Endodermal cell (in vitro differentiated cells): ENCODE measurements around the gene RNGTT. TPM values are rescaled to one million over a fixed set of nuclear protein-coding genes. Genes with fewer than 3 reads are reported as not detected.
"Not testable (repeated sequence)": the region's sequence is repeated elsewhere in the genome, so short reads cannot be mapped to it uniquely, and the experiment has no call there.

Experiments
- DNase-seq: peaks from one replicate; pipeline ENCODE4 v3.0.0-alpha.2; 2017
- H3K27ac ChIP-seq: 2 replicates; pipeline ENCODE4 v1.5.1; 2013; ENCODE audit warnings: mild to moderate bottlenecking, low read depth, low read length, moderate library complexity
- H3K27me3 ChIP-seq: 2 replicates; pipeline ENCODE4 v1.6.1; 2013; ENCODE audit warnings: mild to moderate bottlenecking, low read length, moderate library complexity; ENCODE audit not compliant: insufficient read depth, control insufficient read depth, poor library complexity, severe bottlenecking
- H3K36me3 ChIP-seq: 2 replicates; pipeline ENCODE4 v1.7.0; 2013; ENCODE audit warnings: mild to moderate bottlenecking, low read length, moderate library complexity; ENCODE audit not compliant: control insufficient read depth, insufficient read depth
- H3K4me1 ChIP-seq: one replicate; pipeline ENCODE4 v1.7.0; 2013; ENCODE audit warnings: low read length; ENCODE audit not compliant: control insufficient read depth, insufficient read depth
- H3K4me3 ChIP-seq: 2 replicates; pipeline ENCODE4 v1.5.1; 2013; ENCODE audit warnings: mild to moderate bottlenecking, low read length, moderate library complexity
- H3K9ac ChIP-seq: 2 replicates; pipeline ENCODE4 v1.6.1; 2013; ENCODE audit warnings: mild to moderate bottlenecking, low read length, moderate library complexity; ENCODE audit not compliant: poor library complexity, severe bottlenecking; ENCODE audit errors: extremely low read depth
- H3K9me3 ChIP-seq: 2 replicates; pipeline ENCODE4 v1.6.1; 2013; ENCODE audit warnings: mild to moderate bottlenecking, low read length, moderate library complexity; ENCODE audit not compliant: control insufficient read depth
- H3K27ac Mint-ChIP-seq: 2 replicates; pipeline ENCODE4 v1.8.0; 2020; ENCODE audit warnings: mixed read lengths
- H3K27me3 Mint-ChIP-seq: 2 replicates; pipeline ENCODE4 v1.8.0; 2021; ENCODE audit warnings: mild to moderate bottlenecking, mixed read lengths; ENCODE audit not compliant: insufficient read depth
- H3K36me3 Mint-ChIP-seq: 2 replicates; pipeline ENCODE4 v1.8.0; 2020; ENCODE audit warnings: low read depth, mixed read lengths
- H3K4me1 Mint-ChIP-seq: 2 replicates; pipeline ENCODE4 v1.8.0; 2020; ENCODE audit warnings: mixed read lengths
- H3K4me3 Mint-ChIP-seq: 2 replicates; pipeline ENCODE4 v1.8.0; 2020; ENCODE audit warnings: mild to moderate bottlenecking, moderate library complexity, mixed read lengths
- H3K9me3 Mint-ChIP-seq: 2 replicates; pipeline ENCODE4 v1.8.0; 2020; ENCODE audit warnings: mild to moderate bottlenecking, mixed read lengths
- WGBS, 2 experiments: methylation state at CpG; one replicate each; pipeline versions ENCODE4 v1.1.5 to v1.1.7; 2013; ENCODE audit warnings: missing lambda C conversion rate in 2 of 2, mixed read lengths in 1 of 2; ENCODE audit not compliant: insufficient coverage in 1 of 2, insufficient read length in 1 of 2; 5-methylcytosine and 5-hydroxymethylcytosine counted together
- total RNA-seq, 2 donors: library from RNA; stranded (reverse); fragmentation: NEBNext Ultra II Directional in 1 of 2; extraction: Animal tissue kit (Norgen Biotek cat#: 25700) in 1 of 2; gene quantifications; 2 replicates in 1 of 2; 3 replicates in 1 of 2; pipeline ENCODE4 v1.2.1, GENCODE V29; 2021
- TF ChIP-seq, protein P1 (sequence below): fragments of 200-600 bp; sonication (generic); conservative IDR thresholded peaks from 2 replicates; pipeline ENCODE4 v1.5.0; 2021; ENCODE audit warnings: antibody characterized with exemption, mild to moderate bottlenecking

The RNGTT gene
- total RNA-seq, 2 donors from 2014 or later, result 21.5 to 28.7 TPM

DNA sequence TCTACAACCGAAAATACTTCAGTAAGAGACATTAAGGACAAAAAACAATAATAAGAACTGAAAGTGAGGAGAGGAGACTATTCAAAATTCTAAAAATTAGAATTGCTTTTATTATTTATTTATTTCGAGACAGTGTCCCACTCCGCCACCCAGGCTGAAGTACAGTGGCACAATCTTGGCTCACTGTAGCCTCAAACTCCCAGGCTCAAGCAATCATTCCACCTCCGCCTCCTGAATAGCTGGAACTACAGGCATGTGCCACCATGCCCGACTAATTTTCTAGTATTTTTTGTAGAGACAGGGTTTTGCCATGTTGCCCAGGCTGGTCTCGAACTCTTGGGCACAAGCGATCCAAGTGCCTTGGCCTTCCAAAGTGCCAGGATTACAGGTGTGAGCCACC lies 123.1 kb downstream of the RNGTT start:
- Histone ChIP-seq H3K36me3 (peaks cover 24% of the 10 kb centered on the region), H3K27ac (no peak overlapping the region), H3K4me3 (no peak overlapping the region), H3K9me3 (peaks cover 8% of the 10 kb centered on the region), H3K27me3 (no peaks in the 10 kb centered on the region), H3K4me1 (no peaks in the 10 kb centered on the region), H3K9ac (no peak overlapping the region)
- Mint-ChIP-seq H3K9me3 (peaks cover 4% of the 10 kb centered on the region), H3K4me3 (no peak overlapping the region), H3K27ac (no peak overlapping the region), H3K27me3 (no peaks in the 10 kb centered on the region), H3K4me1 (no peaks in the 10 kb centered on the region), H3K36me3 (peaks cover 27% of the 10 kb centered on the region)
- no peak for DNase-seq
- TF ChIP-seq, protein P1, sequence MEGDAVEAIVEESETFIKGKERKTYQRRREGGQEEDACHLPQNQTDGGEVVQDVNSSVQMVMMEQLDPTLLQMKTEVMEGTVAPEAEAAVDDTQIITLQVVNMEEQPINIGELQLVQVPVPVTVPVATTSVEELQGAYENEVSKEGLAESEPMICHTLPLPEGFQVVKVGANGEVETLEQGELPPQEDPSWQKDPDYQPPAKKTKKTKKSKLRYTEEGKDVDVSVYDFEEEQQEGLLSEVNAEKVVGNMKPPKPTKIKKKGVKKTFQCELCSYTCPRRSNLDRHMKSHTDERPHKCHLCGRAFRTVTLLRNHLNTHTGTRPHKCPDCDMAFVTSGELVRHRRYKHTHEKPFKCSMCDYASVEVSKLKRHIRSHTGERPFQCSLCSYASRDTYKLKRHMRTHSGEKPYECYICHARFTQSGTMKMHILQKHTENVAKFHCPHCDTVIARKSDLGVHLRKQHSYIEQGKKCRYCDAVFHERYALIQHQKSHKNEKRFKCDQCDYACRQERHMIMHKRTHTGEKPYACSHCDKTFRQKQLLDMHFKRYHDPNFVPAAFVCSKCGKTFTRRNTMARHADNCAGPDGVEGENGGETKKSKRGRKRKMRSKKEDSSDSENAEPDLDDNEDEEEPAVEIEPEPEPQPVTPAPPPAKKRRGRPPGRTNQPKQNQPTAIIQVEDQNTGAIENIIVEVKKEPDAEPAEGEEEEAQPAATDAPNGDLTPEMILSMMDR, result no peak
- 76 to 98% methylated on average over 5 to 7 of the region's 7 CpGs for WGBS, 2 experiments

DNA sequence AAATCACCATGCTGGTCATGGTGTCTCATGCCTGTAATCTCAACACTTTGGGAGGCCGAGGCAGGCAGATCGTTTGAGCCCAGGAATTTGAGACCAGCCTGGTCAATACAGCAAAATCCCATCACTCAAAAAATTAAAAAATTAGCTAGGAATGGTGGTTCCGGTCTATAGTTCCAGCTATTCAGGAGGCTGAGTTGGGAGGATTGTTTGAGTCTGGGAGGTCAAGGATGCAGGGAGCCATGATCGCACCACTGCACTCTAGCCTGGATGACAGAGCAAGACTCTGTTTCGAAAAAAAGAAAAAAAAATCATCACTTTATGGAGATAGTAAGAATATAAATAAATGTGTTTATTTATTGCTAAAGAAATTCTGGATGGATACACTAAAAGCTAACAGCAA lies 124.1 kb downstream of the RNGTT start:
- Histone ChIP-seq H3K27ac (no peak overlapping the region), H3K9ac (no peak overlapping the region), H3K36me3 (peaks cover 21% of the 10 kb centered on the region), H3K4me3 (no peak overlapping the region), H3K4me1 (no peaks in the 10 kb centered on the region), H3K9me3 (peaks cover 11% of the 10 kb centered on the region), H3K27me3 (no peaks in the 10 kb centered on the region)
- Mint-ChIP-seq H3K4me3 (no peak overlapping the region), H3K27me3 (no peaks in the 10 kb centered on the region), H3K27ac (no peak overlapping the region), H3K9me3 (peaks cover 6% of the 10 kb centered on the region), H3K36me3 (peaks cover 27% of the 10 kb centered on the region), H3K4me1 (no peaks in the 10 kb centered on the region)
- TF ChIP-seq, protein P1, result no peak
- 79 to 93% methylated on average over 4 to 5 of the region's 5 CpGs for WGBS, 2 experiments
- DNase-seq, result no peak

DNA sequence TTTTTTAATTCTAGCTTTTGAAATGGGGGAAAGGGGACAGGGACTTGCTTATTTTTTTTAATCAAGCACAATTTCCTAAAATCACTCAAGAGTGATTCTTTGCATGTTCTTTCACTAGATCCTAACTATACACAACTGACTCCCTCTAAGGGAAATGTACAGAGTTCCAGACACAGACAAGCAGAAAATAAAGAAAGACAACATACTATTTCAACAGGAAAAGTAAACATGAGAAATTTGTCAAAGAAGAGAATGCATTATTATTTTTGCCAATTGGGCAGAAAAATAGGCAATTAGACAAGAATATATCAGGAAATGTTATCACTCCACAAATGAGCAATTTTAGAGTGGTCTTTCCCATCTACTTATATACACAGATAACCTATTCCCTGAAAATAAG lies 128.2 kb downstream of the RNGTT start:
- Mint-ChIP-seq H3K9me3 (peaks cover 44% of the 10 kb centered on the region), H3K4me3 (no peak overlapping the region), H3K36me3 (peaks cover 44% of the 10 kb centered on the region), H3K27ac (no peak overlapping the region), H3K4me1 (no peaks in the 10 kb centered on the region), H3K27me3 (no peaks in the 10 kb centered on the region)
- H3K27me3 ChIP-seq, result no peaks in the 10 kb centered on the region
- H3K4me3 ChIP-seq, result no peak overlapping the region
- no peak for DNase-seq
- TF ChIP-seq, protein P1, result no peak
- H3K9me3 ChIP-seq, result peaks cover 27% of the 10 kb centered on the region
- H3K4me1 ChIP-seq, result no peaks in the 10 kb centered on the region
- H3K36me3 ChIP-seq, result peaks cover 12% of the 10 kb centered on the region
- H3K9ac ChIP-seq, result no peak overlapping the region
- no peak overlapping the region for H3K27ac ChIP-seq

DNA sequence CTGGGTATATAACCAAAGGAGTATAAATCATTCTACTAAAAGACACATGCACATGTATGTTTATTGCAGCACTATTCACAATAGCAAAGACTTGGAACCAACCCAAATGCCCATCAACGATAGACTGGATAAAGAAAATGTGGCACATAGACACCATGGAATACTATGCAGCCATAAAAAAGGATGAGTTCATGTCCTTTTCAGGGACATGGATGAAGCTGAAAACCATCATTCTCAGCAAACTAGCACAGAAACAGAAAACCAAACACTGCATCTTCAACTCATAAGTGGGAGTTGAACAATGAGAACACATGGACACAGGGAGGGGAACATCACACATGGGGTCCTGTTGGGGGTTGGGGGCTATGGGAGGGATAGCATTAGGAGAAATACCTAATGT lies 130.3 kb downstream of the RNGTT start:
- WGBS, 2 experiments, result 100% methylated on average over 1 of the region's 1 CpG; no CpG with 5 or more reads in 1 of the 2 experiments
- H3K36me3 Mint-ChIP-seq, result peaks cover 61% of the 10 kb centered on the region

DNA sequence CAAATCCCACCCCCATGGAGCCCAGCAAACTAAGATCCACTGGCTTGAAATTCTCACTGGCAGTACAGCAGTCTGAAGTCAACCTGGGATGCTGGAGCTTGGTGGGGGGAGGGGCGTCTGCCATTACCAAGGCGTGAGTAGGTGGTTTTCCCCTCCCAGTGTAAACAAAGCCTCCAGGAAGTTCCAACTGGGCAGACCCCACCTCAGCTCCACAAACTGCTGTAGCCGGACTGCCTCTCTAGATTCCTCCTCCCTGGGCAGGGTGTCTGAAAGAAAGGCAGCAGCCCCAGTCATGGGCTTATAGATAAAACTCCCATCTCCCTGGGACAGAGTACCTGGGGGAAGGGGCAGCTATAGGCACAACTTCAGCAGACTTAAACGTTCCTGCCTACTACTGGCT lies 135.8 kb downstream of the RNGTT start:
- H3K27ac ChIP-seq, H3K4me1 ChIP-seq, H3K9ac ChIP-seq, H3K27me3 ChIP-seq, H3K36me3 ChIP-seq, H3K27ac Mint-ChIP-seq, H3K4me3 Mint-ChIP-seq, H3K4me3 ChIP-seq, H3K4me1 Mint-ChIP-seq, H3K27me3 Mint-ChIP-seq, H3K9me3 ChIP-seq: not testable (repeated sequence)
- DNase-seq, result peak; percentile 75
- 79 to 83% methylated on average over 1 to 4 of the region's 4 CpGs for WGBS, 2 experiments
- Mint-ChIP-seq H3K36me3 (peaks cover 58% of the 10 kb centered on the region), H3K9me3 (peaks cover 51% of the 10 kb centered on the region)

More for the DNA sequence above, 130.3 kb downstream of the RNGTT start:
- peaks cover 63% of the 10 kb centered on the region for H3K9me3 Mint-ChIP-seq
- peaks cover 28% of the 10 kb centered on the region for H3K9me3 ChIP-seq
- not testable (repeated sequence) for H3K4me3 ChIP-seq, H3K27me3 ChIP-seq, H3K4me1 ChIP-seq, H3K27ac Mint-ChIP-seq, H3K27me3 Mint-ChIP-seq, DNase-seq, H3K4me3 Mint-ChIP-seq, H3K27ac ChIP-seq, H3K9ac ChIP-seq, H3K4me1 Mint-ChIP-seq
- H3K36me3 ChIP-seq, result peaks cover 12% of the 10 kb centered on the region
